ENCODE data around the gene KIAA1328. TPM values are rescaled to one million over a fixed set of nuclear protein-coding genes. Genes with fewer than 3 reads are reported as not detected.

The KIAA1328 gene
- total RNA-seq = 1 to 10 TPM; 5.0 to 5.6 TPM

DNA sequence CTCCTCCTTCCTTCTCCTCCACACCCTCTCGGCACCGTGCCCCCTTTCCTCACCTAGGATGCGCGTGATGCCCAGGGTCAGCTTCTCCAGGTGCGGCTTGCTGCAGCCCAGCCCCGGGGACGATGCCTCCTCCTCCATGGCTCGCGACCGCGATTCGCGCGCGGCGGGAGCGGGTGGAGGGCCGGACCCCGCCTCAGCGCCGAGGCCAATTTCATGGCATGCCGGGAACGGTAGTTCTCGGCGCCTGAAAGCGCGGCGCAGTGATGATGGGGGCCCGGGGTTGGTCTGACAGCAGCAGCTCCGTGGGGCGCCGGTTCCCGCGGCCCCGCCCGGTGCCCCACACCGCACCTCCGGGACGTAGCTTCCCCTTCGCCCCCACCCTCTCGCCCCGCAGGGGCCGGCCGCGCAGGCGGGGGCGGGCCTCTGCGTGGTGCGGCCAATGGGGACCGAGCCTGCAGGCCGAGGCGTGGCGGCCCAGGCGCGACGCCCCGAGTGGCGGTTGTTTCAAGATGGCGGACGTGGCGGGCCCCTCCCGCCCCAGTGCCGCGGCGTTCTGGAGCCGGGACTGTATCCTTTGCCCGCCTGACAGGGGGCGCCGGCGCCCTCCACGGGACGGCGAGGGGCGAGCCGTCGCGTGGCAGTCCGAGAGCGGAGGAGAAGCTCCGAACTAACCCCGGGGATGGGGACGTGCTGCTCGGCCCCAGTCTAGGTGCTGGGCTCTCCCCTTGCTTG is at the start of gene KIAA1328, which contains the start of gene TPGS2:
Gene KIAA1328, plus strand, starts transcription at position 498 of the 732 bp plus-strand sequence. Its CDS starts 12 bp downstream, at position 510.
Gene TPGS2, minus strand, starts transcription at position 373 of the 732 bp plus-strand sequence. Its CDS starts 235 bp downstream, at position 138.
- Mint-ChIP-seq H3K4me3 (peak within 1 kb of the TSS; percentile 86), H3K4me1 (peaks cover 42% of the 10 kb centered on the region), H3K36me3 (peaks cover 16% of the 10 kb centered on the region), H3K27ac (peak within 1 kb of the TSS; percentile 95), H3K9me3 (no peaks in the 10 kb centered on the region), H3K27me3 (no peaks in the 10 kb centered on the region)
- peak; percentile 92 for DNase-seq

DNA sequence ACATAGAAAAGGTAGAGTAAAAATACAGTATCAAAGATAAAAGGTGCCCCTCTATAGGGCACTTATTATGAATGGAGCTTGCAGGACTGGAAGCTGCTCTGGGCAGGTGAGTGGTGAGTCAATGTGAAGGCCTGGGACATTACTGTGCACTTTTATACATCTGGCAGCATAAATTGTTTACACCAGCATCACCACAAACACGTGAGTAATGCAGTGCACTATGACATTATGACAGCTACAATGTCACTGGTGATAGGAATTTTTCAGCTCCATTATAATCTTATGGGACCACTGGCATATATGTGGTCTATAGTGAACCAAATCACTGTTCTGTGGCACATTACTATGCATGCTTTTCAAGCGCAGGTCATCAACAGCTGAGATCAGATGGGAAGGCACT is 48.2 kb upstream of the KIAA1328 start:
- DNase-seq = no peak
- Mint-ChIP-seq H3K9me3 (no peaks in the 10 kb centered on the region), H3K4me1 (no peaks in the 10 kb centered on the region), H3K27ac (no peak overlapping the region), H3K36me3 (peaks cover 3% of the 10 kb centered on the region), H3K27me3 (no peaks in the 10 kb centered on the region), H3K4me3 (no peak overlapping the region)

DNA sequence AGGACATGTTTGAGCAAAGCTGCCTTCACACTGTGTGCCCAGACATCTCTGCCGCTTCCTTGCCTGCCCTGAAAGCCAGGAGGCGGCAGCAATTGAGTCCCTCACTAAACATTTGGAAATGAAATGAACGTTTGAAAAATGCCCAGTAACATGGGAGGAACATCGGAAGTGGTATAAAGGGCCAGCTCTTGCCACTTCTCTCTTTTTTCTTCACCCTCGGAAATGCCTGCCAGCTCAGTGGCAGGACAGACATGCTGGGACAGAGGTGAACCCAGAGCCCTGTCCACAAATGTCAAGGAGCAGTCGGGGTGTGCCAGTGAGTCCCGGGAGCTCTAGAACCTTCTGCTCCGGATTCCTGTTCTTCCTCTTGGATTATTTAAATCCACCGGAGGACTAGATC is 46.2 kb upstream of the KIAA1328 start:
- Mint-ChIP-seq H3K27me3 (no peaks in the 10 kb centered on the region), H3K4me3 (no peak overlapping the region), H3K36me3 (peaks cover 6% of the 10 kb centered on the region), H3K4me1 (no peaks in the 10 kb centered on the region), H3K9me3 (no peaks in the 10 kb centered on the region), H3K27ac (no peak overlapping the region)
- no peak for DNase-seq

DNA sequence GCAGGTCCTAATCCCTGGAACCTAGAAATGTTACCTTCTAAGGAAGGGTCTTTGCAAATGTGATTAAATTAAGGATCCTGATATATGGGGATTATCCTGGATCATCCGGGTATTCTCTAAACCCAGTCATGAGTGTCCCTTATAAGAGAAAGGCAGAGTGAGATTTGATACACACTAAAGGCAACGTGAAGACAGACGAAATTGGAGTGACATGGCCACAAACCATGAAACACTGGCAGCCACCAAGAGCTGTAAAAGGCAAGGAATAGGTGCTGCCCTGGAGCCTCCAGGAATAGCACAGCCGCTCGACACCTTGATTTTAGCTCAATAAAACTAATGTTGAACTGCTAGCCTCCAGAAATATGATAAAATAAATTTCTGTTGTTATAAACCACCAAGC is 45.1 kb upstream of the KIAA1328 start:
- H3K9me3 Mint-ChIP-seq = no peaks in the 10 kb centered on the region
- no peaks in the 10 kb centered on the region for H3K4me1 Mint-ChIP-seq
- no peak for DNase-seq
- H3K4me3 Mint-ChIP-seq = no peak overlapping the region
- peaks cover 6% of the 10 kb centered on the region for H3K36me3 Mint-ChIP-seq
- no peak overlapping the region for H3K27ac Mint-ChIP-seq
- H3K27me3 Mint-ChIP-seq = no peaks in the 10 kb centered on the region

DNA sequence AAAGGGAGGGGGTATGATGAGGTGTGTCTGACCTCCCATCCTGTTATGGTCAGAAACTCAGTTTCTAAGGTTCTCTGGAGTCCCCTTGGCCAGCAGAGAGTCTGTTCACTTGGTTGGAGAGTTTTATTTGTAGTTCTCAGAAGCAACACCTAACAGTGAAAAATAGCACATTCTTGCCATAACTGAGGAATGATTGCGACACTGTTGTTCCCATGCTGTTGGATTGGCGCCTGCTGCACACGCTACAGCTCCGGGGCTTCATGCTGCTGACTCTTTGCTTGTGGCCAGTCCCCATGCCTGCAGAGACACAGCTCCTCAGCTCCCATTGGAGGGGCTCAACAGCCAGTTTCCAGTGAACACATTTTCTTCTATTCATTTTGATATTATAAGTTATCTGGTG is 42.2 kb upstream of the KIAA1328 start:
- Mint-ChIP-seq H3K27ac (no peak overlapping the region), H3K27me3 (no peaks in the 10 kb centered on the region), H3K36me3 (peaks cover 31% of the 10 kb centered on the region), H3K9me3 (peaks cover 11% of the 10 kb centered on the region), H3K4me3 (no peak overlapping the region), H3K4me1 (no peaks in the 10 kb centered on the region)
- DNase-seq = no peak

DNA sequence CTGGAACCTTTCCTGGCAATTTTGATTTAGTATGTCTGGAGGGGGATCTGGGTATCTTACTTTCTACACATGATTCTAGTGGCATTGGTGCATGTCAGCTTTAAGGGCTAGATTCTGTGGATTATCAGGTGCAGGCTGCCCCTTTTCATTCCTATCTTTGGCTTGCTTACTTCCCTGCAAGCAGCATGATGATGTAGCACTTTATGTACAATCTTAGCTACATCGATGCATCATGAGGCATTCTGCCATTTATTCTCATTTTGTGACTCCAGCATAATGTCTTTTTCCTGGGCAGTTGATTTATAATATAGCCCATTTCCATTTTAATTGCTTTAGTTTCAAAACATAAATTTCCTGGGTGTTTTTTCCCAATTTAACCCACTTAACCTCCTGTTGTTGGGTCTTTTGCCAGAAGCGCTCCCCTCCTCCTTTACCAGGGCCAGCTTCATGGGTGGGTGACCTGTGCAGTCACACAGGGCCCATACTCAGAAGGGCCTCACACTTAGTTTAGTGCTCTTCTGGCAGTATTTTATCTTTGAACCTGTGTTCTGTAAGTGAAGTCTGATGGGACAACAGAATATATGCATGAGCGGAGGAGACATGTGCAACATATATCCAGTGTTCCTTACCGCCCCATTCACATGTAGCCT is 36.2 kb upstream of the KIAA1328 start:
- no peak for DNase-seq
- Mint-ChIP-seq H3K4me3 (no peak overlapping the region), H3K4me1 (no peaks in the 10 kb centered on the region), H3K27ac (no peak overlapping the region), H3K27me3 (no peaks in the 10 kb centered on the region), H3K36me3 (peaks cover 68% of the 10 kb centered on the region), H3K9me3 (peaks cover 11% of the 10 kb centered on the region)

DNA sequence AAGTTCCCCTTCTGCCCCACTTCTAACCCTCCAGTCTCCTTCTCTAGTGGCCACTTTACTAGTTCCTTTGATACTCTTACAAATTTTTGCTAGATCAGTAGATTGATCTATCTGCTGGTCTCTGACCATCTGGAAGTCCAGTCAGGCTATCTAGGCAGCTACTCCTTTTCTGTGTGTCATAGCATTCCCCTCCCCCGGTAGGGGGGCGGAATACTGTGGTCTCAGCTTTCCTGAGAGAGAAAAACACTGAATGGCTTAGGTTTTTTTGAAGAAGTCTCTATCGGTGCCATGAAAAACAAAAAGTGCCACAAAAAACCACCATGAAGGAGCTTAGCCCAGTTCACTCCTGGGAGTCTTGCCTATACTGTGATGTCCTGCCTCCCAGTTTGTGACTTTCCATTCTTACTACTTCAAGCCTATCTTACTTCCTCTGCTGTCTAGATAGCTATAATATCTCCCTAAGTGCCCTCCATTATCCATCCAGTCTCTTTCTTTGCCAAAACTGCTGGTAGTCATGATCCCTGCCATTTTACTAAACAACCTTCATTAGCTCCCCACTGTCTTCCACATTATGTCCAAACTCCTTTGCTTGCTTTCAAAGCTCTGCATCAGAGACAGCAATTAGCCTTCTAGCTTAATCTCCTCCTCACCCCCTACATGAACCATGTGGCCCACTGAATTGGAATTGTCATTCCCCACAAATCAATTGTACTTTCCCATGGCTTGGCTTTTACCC is 30.0 kb upstream of the KIAA1328 start:
- Mint-ChIP-seq H3K36me3 (peaks cover 53% of the 10 kb centered on the region), H3K4me3 (no peak overlapping the region), H3K27ac (no peak overlapping the region), H3K4me1 (no peaks in the 10 kb centered on the region), H3K9me3 (no peaks in the 10 kb centered on the region), H3K27me3 (no peaks in the 10 kb centered on the region)
- DNase-seq = no peak

DNA sequence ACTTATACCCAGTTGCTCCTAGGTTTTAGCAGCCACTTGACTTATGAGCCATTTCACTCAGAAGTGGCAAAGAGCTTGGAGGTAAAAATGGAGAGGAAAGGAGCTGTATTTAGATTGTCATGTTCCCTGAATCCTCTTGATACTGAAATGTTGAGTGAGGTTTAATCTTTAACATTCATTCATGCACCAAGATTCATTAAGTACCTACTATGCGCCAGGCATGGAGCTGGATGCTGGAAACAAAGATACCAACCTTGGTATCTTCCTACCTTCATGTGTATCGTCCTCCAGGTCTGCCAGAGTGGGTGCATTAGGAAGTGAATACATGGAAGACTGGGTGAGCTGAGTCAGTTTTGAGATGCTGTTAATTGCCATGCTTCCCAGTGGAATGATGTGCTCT is 23.8 kb upstream of the KIAA1328 start:
- Mint-ChIP-seq H3K27ac (no peak overlapping the region), H3K27me3 (no peaks in the 10 kb centered on the region), H3K36me3 (peaks cover 55% of the 10 kb centered on the region), H3K9me3 (no peaks in the 10 kb centered on the region), H3K4me1 (peaks cover 2% of the 10 kb centered on the region), H3K4me3 (no peak overlapping the region)
- DNase-seq = no peak

DNA sequence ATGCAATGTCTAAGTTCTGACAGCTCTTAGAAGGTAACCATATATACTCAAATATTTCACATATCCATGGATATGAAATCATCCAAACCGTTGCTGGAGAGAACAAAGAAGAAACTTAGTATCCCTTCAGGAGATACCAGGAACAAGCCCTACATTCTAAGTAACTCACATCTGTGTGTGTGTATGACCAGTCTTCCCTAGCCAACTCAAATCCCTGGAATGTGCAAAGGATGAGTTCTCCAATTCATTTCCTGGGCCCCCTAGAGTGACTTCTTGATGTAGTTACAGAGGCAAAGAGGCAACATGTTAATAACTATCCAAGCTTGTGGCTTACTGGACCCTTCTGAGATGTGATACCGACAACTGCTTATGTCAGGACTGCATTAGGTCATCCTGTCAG is 20.2 kb upstream of the KIAA1328 start:
- H3K9me3 Mint-ChIP-seq = no peaks in the 10 kb centered on the region

DNA sequence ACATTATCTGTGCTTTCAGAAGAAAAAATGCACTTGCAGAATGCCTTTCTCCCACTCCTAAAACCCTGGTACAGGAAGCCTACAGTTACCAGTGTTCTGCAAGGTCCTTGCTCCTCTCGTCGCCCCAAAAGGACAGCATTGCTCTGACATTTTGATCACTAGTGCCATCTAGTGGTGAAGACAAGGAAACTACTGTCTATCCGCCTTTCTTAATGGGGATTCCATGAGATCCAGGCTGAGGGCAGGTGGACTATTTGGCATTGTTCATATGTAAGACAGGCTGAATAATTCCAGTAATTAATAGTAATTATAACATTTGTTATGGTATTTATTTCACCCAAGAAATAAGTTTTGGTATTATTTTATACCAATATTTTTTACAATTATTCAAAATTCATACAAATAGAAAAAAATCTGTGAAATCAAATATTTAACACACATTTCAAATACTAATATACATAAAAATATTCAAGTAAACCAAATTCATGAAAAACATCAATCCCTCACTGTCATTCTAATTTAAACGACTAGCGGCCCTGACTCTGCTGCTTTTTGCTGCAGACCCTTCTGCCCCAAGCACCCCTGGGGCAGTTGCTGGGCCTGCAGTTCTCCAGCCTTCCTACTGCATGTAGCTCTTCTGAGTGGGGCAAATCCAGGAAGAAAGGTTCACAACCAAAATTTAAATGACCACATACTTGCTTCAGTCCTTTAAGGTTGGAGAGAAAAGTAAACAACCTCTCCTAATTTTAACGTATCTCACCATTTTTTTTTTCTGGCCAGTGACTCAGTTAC is 19.1 kb upstream of the KIAA1328 start:
- Mint-ChIP-seq H3K36me3 (peaks cover 23% of the 10 kb centered on the region), H3K9me3 (no peaks in the 10 kb centered on the region), H3K4me3 (no peak overlapping the region), H3K4me1 (peaks cover 8% of the 10 kb centered on the region), H3K27me3 (no peaks in the 10 kb centered on the region), H3K27ac (no peak overlapping the region)
- DNase-seq = no peak

More for the DNA sequence above, 20.2 kb upstream of the KIAA1328 start:
- peaks cover 33% of the 10 kb centered on the region for H3K36me3 Mint-ChIP-seq
- DNase-seq = no peak
- H3K27ac Mint-ChIP-seq = no peak overlapping the region
- H3K27me3 Mint-ChIP-seq = no peaks in the 10 kb centered on the region
- no peak overlapping the region for H3K4me3 Mint-ChIP-seq
- H3K4me1 Mint-ChIP-seq = peaks cover 3% of the 10 kb centered on the region

DNA sequence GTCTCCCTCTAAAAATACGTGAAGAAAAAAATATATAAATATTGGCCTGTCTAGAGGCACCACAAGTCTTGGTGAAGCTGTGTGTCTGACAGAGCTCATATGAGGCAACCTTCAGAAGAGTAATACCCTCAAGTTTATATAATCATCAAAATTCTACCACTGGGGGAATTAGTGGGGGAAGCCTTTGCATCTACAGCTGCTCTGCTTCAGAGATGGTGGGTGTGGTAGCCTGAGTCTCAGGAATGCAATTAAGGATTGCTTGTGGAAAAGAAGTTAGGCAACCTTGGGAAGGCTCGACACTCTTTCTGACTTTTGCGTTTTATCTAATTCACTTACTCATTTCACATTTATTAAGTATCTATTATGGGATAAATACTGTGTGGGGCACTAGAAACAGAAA is 17.5 kb upstream of the KIAA1328 start:
- peaks cover 15% of the 10 kb centered on the region for H3K36me3 Mint-ChIP-seq
- H3K9me3 Mint-ChIP-seq = no peaks in the 10 kb centered on the region
- no peak overlapping the region for H3K4me3 Mint-ChIP-seq
- H3K27ac Mint-ChIP-seq = no peak overlapping the region
- peaks cover 8% of the 10 kb centered on the region for H3K4me1 Mint-ChIP-seq
- H3K27me3 Mint-ChIP-seq = no peaks in the 10 kb centered on the region
- no peak for DNase-seq

DNA sequence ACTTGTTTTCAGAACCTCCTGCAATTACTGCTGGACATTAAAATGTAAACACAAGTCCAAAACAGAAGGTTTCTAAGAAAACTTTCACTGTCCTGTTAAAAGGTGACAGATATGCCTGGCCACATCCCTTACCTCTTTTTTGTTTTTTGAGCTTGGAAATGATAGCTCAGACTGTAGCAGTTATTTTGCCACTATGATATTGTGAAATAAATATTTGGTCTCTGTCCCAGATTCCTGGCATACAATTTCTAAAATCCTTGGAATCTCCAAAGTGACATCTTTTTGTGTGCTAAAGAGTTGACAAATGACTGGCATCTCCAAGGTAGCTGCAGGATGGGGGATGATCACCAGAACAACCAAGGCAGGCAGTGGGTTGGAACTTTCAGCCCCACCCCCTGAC is 17.0 kb upstream of the KIAA1328 start:
- peaks cover 8% of the 10 kb centered on the region for H3K4me1 Mint-ChIP-seq
- peaks cover 15% of the 10 kb centered on the region for H3K36me3 Mint-ChIP-seq
- H3K27ac Mint-ChIP-seq = no peak overlapping the region
- DNase-seq = no peak
- no peaks in the 10 kb centered on the region for H3K9me3 Mint-ChIP-seq
- no peak overlapping the region for H3K4me3 Mint-ChIP-seq
- no peaks in the 10 kb centered on the region for H3K27me3 Mint-ChIP-seq

DNA sequence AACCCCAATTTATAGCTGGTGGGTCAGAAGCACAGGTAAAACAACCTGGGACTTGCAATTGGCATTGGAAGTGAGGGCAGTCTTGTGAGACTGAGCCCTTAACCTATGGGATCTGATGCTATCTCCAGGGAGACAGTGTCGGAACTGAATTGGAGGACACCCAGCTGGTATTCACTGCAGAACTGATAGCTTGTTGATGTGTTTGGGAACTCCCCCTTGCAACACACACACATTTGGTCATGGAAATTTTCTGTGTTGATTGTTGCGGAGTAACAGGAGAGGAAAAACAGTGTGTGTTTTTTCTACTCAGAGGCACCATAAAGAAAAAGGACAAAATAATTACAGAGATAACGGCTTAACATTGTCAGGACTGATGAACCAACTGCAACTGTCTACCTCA is 16.2 kb upstream of the KIAA1328 start:
- no peaks in the 10 kb centered on the region for H3K27me3 Mint-ChIP-seq
- peaks cover 8% of the 10 kb centered on the region for H3K4me1 Mint-ChIP-seq
- no peaks in the 10 kb centered on the region for H3K9me3 Mint-ChIP-seq
- H3K4me3 Mint-ChIP-seq = no peak overlapping the region
- peaks cover 9% of the 10 kb centered on the region for H3K36me3 Mint-ChIP-seq
- no peak for DNase-seq
- H3K27ac Mint-ChIP-seq = no peak overlapping the region

DNA sequence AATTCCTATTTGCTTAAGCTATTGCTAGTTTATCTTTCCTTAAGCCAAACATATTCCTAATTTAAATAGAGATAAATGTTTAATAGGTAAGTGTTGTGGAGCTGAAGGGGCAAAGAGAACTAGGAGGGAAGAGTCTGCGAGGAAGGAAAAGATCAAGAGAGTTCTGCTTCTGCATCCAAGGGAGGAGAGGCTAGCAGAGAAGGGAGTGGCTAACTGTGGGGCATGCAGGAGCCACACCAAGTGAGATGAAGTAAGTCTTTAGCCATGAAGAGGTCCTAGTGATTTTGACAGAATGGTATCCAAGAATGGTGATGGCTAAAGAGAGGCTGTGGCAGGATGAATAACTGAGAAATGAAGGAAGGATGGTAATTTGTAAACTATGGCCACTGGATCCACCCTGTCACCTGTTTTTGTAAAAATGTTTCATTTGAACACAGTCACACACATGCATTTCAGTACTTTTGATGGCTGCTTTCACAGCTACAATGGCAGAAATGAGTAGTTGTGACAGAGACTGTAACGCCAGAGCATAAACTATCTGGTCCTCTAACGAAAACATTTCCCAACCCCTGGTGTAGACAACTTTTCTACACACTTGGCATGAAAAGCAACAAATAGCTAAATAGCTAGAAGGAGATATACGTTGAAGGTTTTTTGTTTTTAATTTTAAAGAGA is 15.7 kb upstream of the KIAA1328 start:
- Mint-ChIP-seq H3K4me1 (peaks cover 8% of the 10 kb centered on the region), H3K36me3 (peaks cover 7% of the 10 kb centered on the region), H3K4me3 (no peak overlapping the region), H3K27me3 (no peaks in the 10 kb centered on the region), H3K27ac (no peak overlapping the region), H3K9me3 (no peaks in the 10 kb centered on the region)
- no peak for DNase-seq
